ENCODE data around the gene EIF4E3. TPM values are rescaled to one million over a fixed set of nuclear protein-coding genes. Genes with fewer than 3 reads are reported as not detected.

The EIF4E3 gene
- total RNA-seq, 3 donors from 2014 or later (not counting 1 experiment from before 2014, with no cell fraction given): 44.9 to 52.2 (median 46.7) TPM

GRCh38 chr3:71721651-71722157, 3.5 kb downstream of the EIF4E3 start:
- TF ChIP-seq, protein P1, sequence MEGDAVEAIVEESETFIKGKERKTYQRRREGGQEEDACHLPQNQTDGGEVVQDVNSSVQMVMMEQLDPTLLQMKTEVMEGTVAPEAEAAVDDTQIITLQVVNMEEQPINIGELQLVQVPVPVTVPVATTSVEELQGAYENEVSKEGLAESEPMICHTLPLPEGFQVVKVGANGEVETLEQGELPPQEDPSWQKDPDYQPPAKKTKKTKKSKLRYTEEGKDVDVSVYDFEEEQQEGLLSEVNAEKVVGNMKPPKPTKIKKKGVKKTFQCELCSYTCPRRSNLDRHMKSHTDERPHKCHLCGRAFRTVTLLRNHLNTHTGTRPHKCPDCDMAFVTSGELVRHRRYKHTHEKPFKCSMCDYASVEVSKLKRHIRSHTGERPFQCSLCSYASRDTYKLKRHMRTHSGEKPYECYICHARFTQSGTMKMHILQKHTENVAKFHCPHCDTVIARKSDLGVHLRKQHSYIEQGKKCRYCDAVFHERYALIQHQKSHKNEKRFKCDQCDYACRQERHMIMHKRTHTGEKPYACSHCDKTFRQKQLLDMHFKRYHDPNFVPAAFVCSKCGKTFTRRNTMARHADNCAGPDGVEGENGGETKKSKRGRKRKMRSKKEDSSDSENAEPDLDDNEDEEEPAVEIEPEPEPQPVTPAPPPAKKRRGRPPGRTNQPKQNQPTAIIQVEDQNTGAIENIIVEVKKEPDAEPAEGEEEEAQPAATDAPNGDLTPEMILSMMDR (IDR thresholded peaks at IDR 0.05): no peak
- DNase-seq (peak in 1 of 2 donors; percentile 52), ATAC-seq (peak in 1 of 3 donors; percentile 16)
- Mint-ChIP-seq H3K4me1 (peaks cover 85 to 86% of the 10 kb centered on the region in 2 donors), H3K36me3 (peaks cover 8% of the 10 kb centered on the region), H3K9me3 (no peaks in the 10 kb centered on the region), H3K4me3 (peak overlapping the region; percentile 74), H3K27ac (peak overlapping the region; percentile 95 to 97), H3K27me3 (ENCODE audit: low read depth in 2 of 2) (no peaks in the 10 kb centered on the region)
- WGBS (ENCODE audit: insufficient coverage): 13% methylated on average over 5 of the region's 6 CpGs
- H3K4me3 ChIP-seq (ENCODE audit: low read length): no peak overlapping the region
- no peaks in the 10 kb centered on the region for H3K36me3 ChIP-seq (ENCODE audit: control insufficient read depth, insufficient read depth, low read length)
- H3K9me3 ChIP-seq (ENCODE audit: control insufficient read depth, insufficient read depth, low read length): no peaks in the 10 kb centered on the region
- intact Hi-C loops (cut with micrococcal nuclease): loop anchor here (10.0 kb wide), 2 partner anchors 383 to 723 kb away; partner anchors contain the start of gene RYBP
- H3K27me3 ChIP-seq (ENCODE audit: control insufficient read depth, insufficient read depth, low read length): no peaks in the 10 kb centered on the region
- peaks cover 41% of the 10 kb centered on the region for H3K4me1 ChIP-seq (ENCODE audit: control insufficient read depth, insufficient read depth, low read length)
- peak overlapping the region; percentile 71 for H3K27ac ChIP-seq (ENCODE audit: low read length)

- H3K36me3 Mint-ChIP-seq: peaks cover 8% of the 10 kb centered on the region
- peak overlapping the region; percentile 74 for H3K4me3 Mint-ChIP-seq
- peaks cover 83 to 85% of the 10 kb centered on the region in 2 donors for H3K4me1 Mint-ChIP-seq
Measured at GRCh38 chr3:71721002-71721401, 4.2 kb downstream of the EIF4E3 start.

GRCh38 chr3:71718072-71718471, 7.1 kb downstream of the EIF4E3 start:
- peaks cover 81 to 93% of the 10 kb centered on the region in 2 donors for H3K4me1 Mint-ChIP-seq

More at GRCh38 chr3:71721002-71721401, 4.2 kb downstream of the EIF4E3 start:
- Histone ChIP-seq H3K4me3 (ENCODE audit: low read length) (no peak overlapping the region), H3K4me1 (ENCODE audit: control insufficient read depth, insufficient read depth, low read length) (peaks cover 35% of the 10 kb centered on the region), H3K27ac (ENCODE audit: low read length) (peak overlapping the region; percentile 71), H3K36me3 (ENCODE audit: control insufficient read depth, insufficient read depth, low read length) (no peaks in the 10 kb centered on the region), H3K27me3 (ENCODE audit: control insufficient read depth, insufficient read depth, low read length) (no peaks in the 10 kb centered on the region), H3K9me3 (ENCODE audit: control insufficient read depth, insufficient read depth, low read length) (no peaks in the 10 kb centered on the region)
- H3K9me3 Mint-ChIP-seq: no peaks in the 10 kb centered on the region
- TF ChIP-seq, protein P1 (IDR thresholded peaks at IDR 0.05): no peak
- no peaks in the 10 kb centered on the region for H3K27me3 Mint-ChIP-seq (ENCODE audit: low read depth in 2 of 2)
- intact Hi-C loops (cut with micrococcal nuclease): loop anchor here (10.0 kb wide), 2 partner anchors 384 to 724 kb away; partner anchors contain the start of gene RYBP
- peak overlapping the region; percentile 95 to 97 for H3K27ac Mint-ChIP-seq
- WGBS (ENCODE audit: insufficient coverage): 94% methylated on average over 7 of the region's 7 CpGs
- ATAC-seq: no peak
- no peak for DNase-seq

More at GRCh38 chr3:71718072-71718471, 7.1 kb downstream of the EIF4E3 start:
- no peaks in the 10 kb centered on the region for H3K36me3 ChIP-seq (ENCODE audit: control insufficient read depth, insufficient read depth, low read length)
- H3K4me1 ChIP-seq (ENCODE audit: control insufficient read depth, insufficient read depth, low read length): peaks cover 26% of the 10 kb centered on the region
- H3K36me3 Mint-ChIP-seq: no peaks in the 10 kb centered on the region
- peak overlapping the region; percentile 76 to 97 for H3K27ac Mint-ChIP-seq
- no peaks in the 10 kb centered on the region for H3K9me3 ChIP-seq (ENCODE audit: control insufficient read depth, insufficient read depth, low read length)
- H3K27me3 ChIP-seq (ENCODE audit: control insufficient read depth, insufficient read depth, low read length): no peaks in the 10 kb centered on the region
- no peaks in the 10 kb centered on the region for H3K27me3 Mint-ChIP-seq (ENCODE audit: low read depth in 2 of 2)
- DNase-seq (peak in 1 of 2 donors; percentile 52), ATAC-seq (peak; percentile 44 to 90 (median 71))
- H3K27ac ChIP-seq (ENCODE audit: low read length): no peak overlapping the region
- WGBS (ENCODE audit: insufficient coverage): 39% methylated on average over 4 of the region's 4 CpGs
- TF ChIP-seq, protein P1 (IDR thresholded peaks at IDR 0.05): no peak
- intact Hi-C loops (cut with micrococcal nuclease): no loop called here
- H3K4me3 Mint-ChIP-seq: peak overlapping the region; percentile 32
- H3K9me3 Mint-ChIP-seq: no peaks in the 10 kb centered on the region
- no peak overlapping the region for H3K4me3 ChIP-seq (ENCODE audit: low read length)

All from natural killer cell (primary cell).